HEK293 (cell line): ENCODE data around the gene CCDC170.

ENCODE experiments used
- CTCF ChIA-PET: fragments of 350-600 bp; formaldehyde crosslinking; extraction: SDS; loops from one replicate; lab custom pipeline; 2021; ENCODE audit warnings: antibody characterized with exemption; lab: Yijun Ruan, JAX
- POLR2A ChIA-PET: fragments of 300-600 bp; formaldehyde crosslinking; extraction: SDS; loops from one replicate; lab custom pipeline; 2020; ENCODE audit warnings: antibody characterized with exemption, inconsistent platforms; lab: Yijun Ruan, JAX
- H3K27ac ChIP-seq: fragments of 200-500 bp; sonication (Bioruptor generic); 2 replicates; pipeline ENCODE4 v1.5.1; 2014; ENCODE audit warnings: low read depth, low read length, control low read depth, inconsistent platforms; ENCODE audit errors: extremely low read depth
- H3K36me3 ChIP-seq, 2 experiments: fragments of 200-500 bp in 1 of 2; sonication (Bioruptor generic) in 1 of 2; 1 replicate in 1 of 2; 2 replicates in 1 of 2; pipeline ENCODE4 v1.5.1; 2014 to 2017; ENCODE audit warnings: inconsistent platforms in 2 of 2, low read length in 2 of 2; ENCODE audit not compliant: control insufficient read depth in 2 of 2, insufficient read depth in 1 of 2
- H3K4me1 ChIP-seq: fragments of 200-500 bp; sonication (Bioruptor generic); 2 replicates; pipeline ENCODE4 v1.5.1; 2014; ENCODE audit warnings: mild to moderate bottlenecking, low read length, inconsistent platforms; ENCODE audit not compliant: control insufficient read depth, insufficient read depth
- H3K4me3 ChIP-seq: 2 replicates; pipeline ENCODE4 v1.5.1; 2011; ENCODE audit warnings: low read depth, mild to moderate bottlenecking, control low read depth, low read length, moderate library complexity
- H3K9me3 ChIP-seq: fragments of 200-500 bp; sonication (Bioruptor generic); 2 replicates; pipeline ENCODE4 v1.5.1; 2014; ENCODE audit warnings: low read depth, low read length, inconsistent platforms; ENCODE audit not compliant: control insufficient read depth, insufficient read depth
- GLIS1 ChIP-seq: fragments of 450-650 bp; formaldehyde crosslinking; IDR thresholded peaks from 2 replicates; pipeline ENCODE4 v1.5.1; 2016; ENCODE audit warnings: missing biosample characterization, missing genetic modification characterization
- KLF9 ChIP-seq: fragments of 450-650 bp; formaldehyde crosslinking; IDR thresholded peaks from 2 replicates; pipeline ENCODE4 v1.5.1; 2016; ENCODE audit warnings: missing biosample characterization, missing genetic modification characterization, low read depth
- MZF1 ChIP-seq: fragments of 450-650 bp; formaldehyde crosslinking; IDR thresholded peaks from 2 replicates; pipeline ENCODE4 v1.5.1; 2017; ENCODE audit warnings: missing biosample characterization, missing genetic modification characterization, borderline replicate concordance
- ZBTB20 ChIP-seq: fragments of 450-650 bp; formaldehyde crosslinking; IDR thresholded peaks from 2 replicates; pipeline ENCODE4 v1.5.1; 2016; ENCODE audit warnings: missing biosample characterization, missing genetic modification characterization
- ZFP37 ChIP-seq: fragments of 450-650 bp; formaldehyde crosslinking; IDR thresholded peaks from 2 replicates; pipeline ENCODE4 v1.5.1; 2016; ENCODE audit warnings: missing biosample characterization, missing genetic modification characterization
- ZFP41 ChIP-seq: fragments of 450-650 bp; formaldehyde crosslinking; IDR thresholded peaks from 2 replicates; pipeline ENCODE4 v1.5.1; 2016; ENCODE audit warnings: missing biosample characterization, missing genetic modification characterization, borderline replicate concordance
- ZNF175 ChIP-seq: fragments of 450-650 bp; formaldehyde crosslinking; IDR thresholded peaks from 2 replicates; pipeline ENCODE4 v1.5.1; 2016; ENCODE audit warnings: missing biosample characterization, missing genetic modification characterization
- ZNF292 ChIP-seq: fragments of 450-650 bp; formaldehyde crosslinking; IDR thresholded peaks from 2 replicates; pipeline ENCODE4 v1.5.1; 2016; ENCODE audit warnings: low read depth, missing biosample characterization, missing genetic modification characterization, borderline replicate concordance
- ZNF677 ChIP-seq: fragments of 450-650 bp; IDR thresholded peaks from 2 replicates; pipeline ENCODE4 v1.5.0; 2018; ENCODE audit warnings: missing biosample characterization, mild to moderate bottlenecking, missing genetic modification characterization, moderate library complexity
- ZNF747 ChIP-seq: fragments of 450-650 bp; formaldehyde crosslinking; IDR thresholded peaks from 2 replicates; pipeline ENCODE4 v1.5.1; 2016; ENCODE audit warnings: missing biosample characterization, missing genetic modification characterization
- ZNF843 ChIP-seq: fragments of 450-650 bp; formaldehyde crosslinking; IDR thresholded peaks from 2 replicates; pipeline ENCODE4 v1.5.1; 2016; ENCODE audit warnings: missing biosample characterization, missing genetic modification characterization
- TF ChIP-seq, protein P1 (sequence below): fragments of 450-650 bp; formaldehyde crosslinking; IDR thresholded peaks from 2 replicates; pipeline ENCODE4 v1.5.1; 2016; ENCODE audit warnings: missing biosample characterization, missing genetic modification characterization, borderline replicate concordance
- TF ChIP-seq, protein P2 (sequence below): fragments of 450-650 bp; formaldehyde crosslinking; IDR thresholded peaks from 2 replicates; pipeline ENCODE4 v1.5.1; 2017; ENCODE audit warnings: missing biosample characterization, mild to moderate bottlenecking, missing genetic modification characterization, moderate library complexity
- TF ChIP-seq, protein P3 (sequence below): fragments of 450-650 bp; formaldehyde crosslinking; IDR thresholded peaks from 2 replicates; pipeline ENCODE4 v1.5.1; 2016; ENCODE audit warnings: missing biosample characterization, missing genetic modification characterization
- TF ChIP-seq, protein P4 (sequence below): fragments of 450-650 bp; formaldehyde crosslinking; IDR thresholded peaks from 2 replicates; pipeline ENCODE4 v1.5.1; 2016; ENCODE audit warnings: missing biosample characterization, missing genetic modification characterization
- TF ChIP-seq, protein P5 (sequence below): fragments of 450-650 bp; formaldehyde crosslinking; IDR thresholded peaks from 2 replicates; pipeline ENCODE4 v1.5.1; 2016; ENCODE audit warnings: missing biosample characterization, missing genetic modification characterization

The CCDC170 gene

DNA sequence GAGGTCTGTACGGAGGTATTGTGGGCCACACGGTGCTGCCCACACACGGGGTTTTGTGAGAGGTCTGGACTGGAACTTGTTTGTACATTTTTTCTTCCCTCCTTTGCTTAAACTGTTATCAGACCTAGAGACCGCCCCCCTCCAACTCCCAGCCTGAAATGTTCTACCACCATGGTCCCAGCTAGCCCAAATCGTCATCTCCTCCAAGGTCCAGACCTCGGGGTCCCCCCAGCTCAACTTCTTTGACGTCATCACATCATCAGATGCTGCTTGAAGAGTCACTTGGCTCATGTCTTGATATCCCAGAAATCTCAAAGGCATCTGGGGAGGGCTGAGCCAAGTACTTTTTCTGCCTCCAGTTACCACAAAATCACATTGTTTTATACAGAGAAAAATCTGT is 2.8 kb upstream of the CCDC170 start:
- no peak overlapping the region for H3K27ac ChIP-seq
- ChIA-PET CTCF (no interaction called here), POLR2A (no interaction called here)
- no peaks in the 10 kb centered on the region for H3K9me3 ChIP-seq
- H3K36me3 ChIP-seq = no peaks in the 10 kb centered on the region
- no peak for TF ChIP-seq ZFP41
- TF ChIP-seq, protein P1, sequence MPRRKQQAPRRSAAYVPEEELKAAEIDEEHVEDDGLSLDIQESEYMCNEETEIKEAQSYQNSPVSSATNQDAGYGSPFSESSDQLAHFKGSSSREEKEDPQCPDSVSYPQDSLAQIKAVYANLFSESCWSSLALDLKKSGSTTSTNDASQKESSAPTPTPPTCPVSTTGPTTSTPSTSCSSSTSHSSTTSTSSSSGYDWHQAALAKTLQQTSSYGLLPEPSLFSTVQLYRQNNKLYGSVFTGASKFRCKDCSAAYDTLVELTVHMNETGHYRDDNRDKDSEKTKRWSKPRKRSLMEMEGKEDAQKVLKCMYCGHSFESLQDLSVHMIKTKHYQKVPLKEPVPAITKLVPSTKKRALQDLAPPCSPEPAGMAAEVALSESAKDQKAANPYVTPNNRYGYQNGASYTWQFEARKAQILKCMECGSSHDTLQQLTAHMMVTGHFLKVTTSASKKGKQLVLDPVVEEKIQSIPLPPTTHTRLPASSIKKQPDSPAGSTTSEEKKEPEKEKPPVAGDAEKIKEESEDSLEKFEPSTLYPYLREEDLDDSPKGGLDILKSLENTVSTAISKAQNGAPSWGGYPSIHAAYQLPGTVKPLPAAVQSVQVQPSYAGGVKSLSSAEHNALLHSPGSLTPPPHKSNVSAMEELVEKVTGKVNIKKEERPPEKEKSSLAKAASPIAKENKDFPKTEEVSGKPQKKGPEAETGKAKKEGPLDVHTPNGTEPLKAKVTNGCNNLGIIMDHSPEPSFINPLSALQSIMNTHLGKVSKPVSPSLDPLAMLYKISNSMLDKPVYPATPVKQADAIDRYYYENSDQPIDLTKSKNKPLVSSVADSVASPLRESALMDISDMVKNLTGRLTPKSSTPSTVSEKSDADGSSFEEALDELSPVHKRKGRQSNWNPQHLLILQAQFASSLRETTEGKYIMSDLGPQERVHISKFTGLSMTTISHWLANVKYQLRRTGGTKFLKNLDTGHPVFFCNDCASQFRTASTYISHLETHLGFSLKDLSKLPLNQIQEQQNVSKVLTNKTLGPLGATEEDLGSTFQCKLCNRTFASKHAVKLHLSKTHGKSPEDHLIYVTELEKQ (tag by site-specific recombination) = no peak
- TF ChIP-seq MZF1 (tag by site-specific recombination) = no peak
- TF ChIP-seq, protein P2, sequence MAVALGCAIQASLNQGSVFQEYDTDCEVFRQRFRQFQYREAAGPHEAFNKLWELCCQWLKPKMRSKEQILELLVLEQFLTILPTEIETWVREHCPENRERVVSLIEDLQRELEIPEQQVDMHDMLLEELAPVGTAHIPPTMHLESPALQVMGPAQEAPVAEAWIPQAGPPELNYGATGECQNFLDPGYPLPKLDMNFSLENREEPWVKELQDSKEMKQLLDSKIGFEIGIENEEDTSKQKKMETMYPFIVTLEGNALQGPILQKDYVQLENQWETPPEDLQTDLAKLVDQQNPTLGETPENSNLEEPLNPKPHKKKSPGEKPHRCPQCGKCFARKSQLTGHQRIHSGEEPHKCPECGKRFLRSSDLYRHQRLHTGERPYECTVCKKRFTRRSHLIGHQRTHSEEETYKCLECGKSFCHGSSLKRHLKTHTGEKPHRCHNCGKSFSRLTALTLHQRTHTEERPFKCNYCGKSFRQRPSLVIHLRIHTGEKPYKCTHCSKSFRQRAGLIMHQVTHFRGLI = no peak
- TF ChIP-seq, protein P3, sequence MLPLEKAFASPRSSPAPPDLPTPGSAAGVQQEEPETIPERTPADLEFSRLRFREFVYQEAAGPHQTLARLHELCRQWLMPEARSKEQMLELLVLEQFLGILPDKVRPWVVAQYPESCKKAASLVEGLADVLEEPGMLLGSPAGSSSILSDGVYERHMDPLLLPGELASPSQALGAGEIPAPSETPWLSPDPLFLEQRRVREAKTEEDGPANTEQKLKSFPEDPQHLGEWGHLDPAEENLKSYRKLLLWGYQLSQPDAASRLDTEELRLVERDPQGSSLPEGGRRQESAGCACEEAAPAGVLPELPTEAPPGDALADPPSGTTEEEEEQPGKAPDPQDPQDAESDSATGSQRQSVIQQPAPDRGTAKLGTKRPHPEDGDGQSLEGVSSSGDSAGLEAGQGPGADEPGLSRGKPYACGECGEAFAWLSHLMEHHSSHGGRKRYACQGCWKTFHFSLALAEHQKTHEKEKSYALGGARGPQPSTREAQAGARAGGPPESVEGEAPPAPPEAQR = no peak
- no peak for TF ChIP-seq ZNF747 (tag by site-specific recombination)
- no peak for TF ChIP-seq ZBTB20 (tag by site-specific recombination)
- no peak for TF ChIP-seq ZNF292 (tag by site-specific recombination)
- TF ChIP-seq GLIS1 (tag by site-specific recombination) = no peak
- no peak for TF ChIP-seq ZFP37 (tag by site-specific recombination)
- TF ChIP-seq, protein P4, sequence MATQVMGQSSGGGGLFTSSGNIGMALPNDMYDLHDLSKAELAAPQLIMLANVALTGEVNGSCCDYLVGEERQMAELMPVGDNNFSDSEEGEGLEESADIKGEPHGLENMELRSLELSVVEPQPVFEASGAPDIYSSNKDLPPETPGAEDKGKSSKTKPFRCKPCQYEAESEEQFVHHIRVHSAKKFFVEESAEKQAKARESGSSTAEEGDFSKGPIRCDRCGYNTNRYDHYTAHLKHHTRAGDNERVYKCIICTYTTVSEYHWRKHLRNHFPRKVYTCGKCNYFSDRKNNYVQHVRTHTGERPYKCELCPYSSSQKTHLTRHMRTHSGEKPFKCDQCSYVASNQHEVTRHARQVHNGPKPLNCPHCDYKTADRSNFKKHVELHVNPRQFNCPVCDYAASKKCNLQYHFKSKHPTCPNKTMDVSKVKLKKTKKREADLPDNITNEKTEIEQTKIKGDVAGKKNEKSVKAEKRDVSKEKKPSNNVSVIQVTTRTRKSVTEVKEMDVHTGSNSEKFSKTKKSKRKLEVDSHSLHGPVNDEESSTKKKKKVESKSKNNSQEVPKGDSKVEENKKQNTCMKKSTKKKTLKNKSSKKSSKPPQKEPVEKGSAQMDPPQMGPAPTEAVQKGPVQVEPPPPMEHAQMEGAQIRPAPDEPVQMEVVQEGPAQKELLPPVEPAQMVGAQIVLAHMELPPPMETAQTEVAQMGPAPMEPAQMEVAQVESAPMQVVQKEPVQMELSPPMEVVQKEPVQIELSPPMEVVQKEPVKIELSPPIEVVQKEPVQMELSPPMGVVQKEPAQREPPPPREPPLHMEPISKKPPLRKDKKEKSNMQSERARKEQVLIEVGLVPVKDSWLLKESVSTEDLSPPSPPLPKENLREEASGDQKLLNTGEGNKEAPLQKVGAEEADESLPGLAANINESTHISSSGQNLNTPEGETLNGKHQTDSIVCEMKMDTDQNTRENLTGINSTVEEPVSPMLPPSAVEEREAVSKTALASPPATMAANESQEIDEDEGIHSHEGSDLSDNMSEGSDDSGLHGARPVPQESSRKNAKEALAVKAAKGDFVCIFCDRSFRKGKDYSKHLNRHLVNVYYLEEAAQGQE (tag by site-specific recombination) = no peak
- no peak for TF ChIP-seq ZNF175 (tag by site-specific recombination)
- TF ChIP-seq ZNF843 = no peak
- TF ChIP-seq KLF9 (tag by site-specific recombination) = no peak
- TF ChIP-seq, protein P5, sequence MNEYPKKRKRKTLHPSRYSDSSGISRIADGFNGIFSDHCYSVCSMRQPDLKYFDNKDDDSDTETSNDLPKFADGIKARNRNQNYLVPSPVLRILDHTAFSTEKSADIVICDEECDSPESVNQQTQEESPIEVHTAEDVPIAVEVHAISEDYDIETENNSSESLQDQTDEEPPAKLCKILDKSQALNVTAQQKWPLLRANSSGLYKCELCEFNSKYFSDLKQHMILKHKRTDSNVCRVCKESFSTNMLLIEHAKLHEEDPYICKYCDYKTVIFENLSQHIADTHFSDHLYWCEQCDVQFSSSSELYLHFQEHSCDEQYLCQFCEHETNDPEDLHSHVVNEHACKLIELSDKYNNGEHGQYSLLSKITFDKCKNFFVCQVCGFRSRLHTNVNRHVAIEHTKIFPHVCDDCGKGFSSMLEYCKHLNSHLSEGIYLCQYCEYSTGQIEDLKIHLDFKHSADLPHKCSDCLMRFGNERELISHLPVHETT (tag by site-specific recombination) = no peak
- no peak for TF ChIP-seq ZNF677 (tag by site-specific recombination)
- H3K4me3 ChIP-seq = no peak overlapping the region
- no peaks in the 10 kb centered on the region for H3K4me1 ChIP-seq
